Left kidney (tissue), 8 donors: Measurements from ENCODE around the gene HELZ2. TPM values are rescaled to one million over a fixed set of nuclear protein-coding genes. Genes with fewer than 3 reads are reported as not detected.
A peak's percentile ranks its signal among the peaks of the same experiment; 100 is the strongest.
"Not testable (repeated sequence)": the region's sequence is repeated elsewhere in the genome, so short reads cannot be mapped to it uniquely, and the experiment has no call there.

ENCODE experiments used
- DNase-seq: peaks from one replicate; pipeline ENCODE4 v3.0.0-alpha.2; 2013
- long read RNA-seq, 8 donors: transcript quantifications; one replicate each; lab custom pipeline, GENCODE V29; 2026
- polyA plus RNA-seq: library from polyadenylated mRNA; unstranded; fragments of 120-200 nt; gene quantifications from one replicate; pipeline ENCODE4 v1.2.1, GENCODE V29; 2013; ENCODE audit not compliant: insufficient read length

Gene HELZ2, protein sequence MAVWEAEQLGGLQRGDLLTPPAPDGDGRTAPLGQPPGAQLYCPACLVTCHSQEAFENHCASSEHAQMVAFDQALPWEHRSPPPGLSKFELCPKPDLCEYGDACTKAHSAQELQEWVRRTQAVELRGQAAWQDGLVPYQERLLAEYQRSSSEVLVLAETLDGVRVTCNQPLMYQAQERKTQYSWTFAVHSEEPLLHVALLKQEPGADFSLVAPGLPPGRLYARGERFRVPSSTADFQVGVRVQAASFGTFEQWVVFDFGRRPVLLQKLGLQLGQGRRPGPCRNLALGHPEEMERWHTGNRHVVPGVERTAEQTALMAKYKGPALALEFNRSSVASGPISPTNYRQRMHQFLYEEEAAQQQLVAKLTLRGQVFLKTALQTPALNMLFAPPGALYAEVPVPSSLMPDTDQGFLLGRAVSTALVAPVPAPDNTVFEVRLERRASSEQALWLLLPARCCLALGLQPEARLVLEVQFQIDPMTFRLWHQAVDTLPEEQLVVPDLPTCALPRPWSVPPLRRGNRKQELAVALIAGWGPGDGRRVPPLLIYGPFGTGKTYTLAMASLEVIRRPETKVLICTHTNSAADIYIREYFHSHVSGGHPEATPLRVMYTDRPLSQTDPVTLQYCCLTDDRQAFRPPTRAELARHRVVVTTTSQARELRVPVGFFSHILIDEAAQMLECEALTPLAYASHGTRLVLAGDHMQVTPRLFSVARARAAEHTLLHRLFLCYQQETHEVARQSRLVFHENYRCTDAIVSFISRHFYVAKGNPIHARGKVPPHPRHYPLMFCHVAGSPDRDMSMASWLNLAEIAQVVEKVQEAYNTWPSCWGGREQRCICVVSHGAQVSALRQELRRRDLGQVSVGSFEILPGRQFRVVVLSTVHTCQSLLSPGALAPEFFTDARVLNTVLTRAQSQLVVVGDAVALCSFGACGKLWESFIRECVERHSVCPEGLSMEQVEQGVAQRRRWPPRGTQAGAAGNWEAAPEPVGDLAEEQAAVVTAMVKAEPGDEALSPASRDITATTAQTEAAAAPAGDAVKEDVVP (N-terminal part only)
- 11.8 TPM for polyA plus RNA-seq
- long read RNA-seq, donor 1, partial matches to known transcripts, result 0 of 1 reads
- long read RNA-seq, donor 1, other reads (novel, unspliced or antisense), result 0 of 1 reads
- long read RNA-seq, donor 2, partial matches to known transcripts, result 0 of 3 reads
- long read RNA-seq, donor 2, other reads (novel, unspliced or antisense), result 0 of 3 reads
- long read RNA-seq, donor 3, result 0 reads
- long read RNA-seq, donor 4, result 0 reads
- long read RNA-seq, donor 5, result 0 reads
- long read RNA-seq, donor 6, partial matches to known transcripts, result 0 of 1 reads
- long read RNA-seq, donor 6, other reads (novel, unspliced or antisense), result 0 of 1 reads
- long read RNA-seq, donor 7, result 0 reads
- long read RNA-seq, donor 8, result 0 reads

DNA sequence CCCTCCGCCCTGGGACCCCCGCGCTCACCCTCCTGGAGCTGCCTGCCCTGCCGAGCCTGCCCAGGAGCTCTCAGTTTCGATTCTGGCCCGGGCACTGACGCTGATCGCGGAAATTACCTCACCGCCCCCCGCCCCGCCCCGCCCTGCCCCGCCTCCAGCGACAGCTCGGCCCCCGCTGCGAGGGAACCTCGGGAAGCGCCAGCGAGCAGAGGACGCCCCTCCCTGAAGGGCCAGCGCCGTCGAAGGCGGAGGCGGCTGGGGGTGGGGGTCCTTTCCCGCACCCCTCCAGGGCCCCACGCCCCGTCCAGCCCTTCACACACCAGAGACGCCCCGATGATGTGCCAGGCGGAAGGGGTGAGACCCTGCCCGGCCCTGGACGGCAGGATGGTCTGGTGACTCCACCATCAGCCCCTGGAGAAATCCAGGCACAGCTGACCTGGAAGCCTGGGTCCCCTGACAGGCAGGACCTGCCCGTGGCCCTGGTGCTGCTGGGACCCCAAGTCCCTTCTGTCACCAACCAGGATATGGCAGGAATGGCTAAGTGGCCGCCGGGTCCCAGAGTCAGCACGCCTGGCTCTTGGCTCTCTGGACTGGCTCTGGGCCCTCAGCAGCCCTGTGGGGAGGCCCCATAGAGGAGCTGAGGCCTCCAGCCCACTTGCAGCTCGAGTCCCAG, at the start of gene HELZ2:
Gene HELZ2 (minus strand): TSS at position 84 of the 673 bp plus-strand sequence. CDS start 1,854 bp downstream, outside the sequence.
- DNase-seq, result peak; percentile 55

DNA sequence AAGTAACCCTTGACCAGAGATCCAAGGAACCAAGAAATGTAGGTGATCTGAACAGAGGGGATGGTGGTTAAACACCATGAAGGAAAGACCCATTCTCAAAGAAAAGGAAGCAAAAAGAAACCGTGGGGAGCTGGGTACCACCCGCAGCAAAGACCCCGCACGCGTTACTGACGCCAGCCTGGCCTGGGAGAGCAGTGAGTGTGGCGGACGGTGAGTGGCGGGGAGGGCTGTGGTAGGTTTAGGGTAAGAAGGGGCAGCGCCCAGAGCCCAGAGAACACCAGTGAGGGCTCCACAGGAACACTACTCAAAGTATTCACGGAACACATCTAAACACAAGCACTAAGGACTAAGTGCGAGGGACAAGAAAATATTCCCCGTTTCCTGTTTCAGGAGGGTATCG, 48.7 kb upstream of the HELZ2 start:
- DNase-seq, result no peak

DNA sequence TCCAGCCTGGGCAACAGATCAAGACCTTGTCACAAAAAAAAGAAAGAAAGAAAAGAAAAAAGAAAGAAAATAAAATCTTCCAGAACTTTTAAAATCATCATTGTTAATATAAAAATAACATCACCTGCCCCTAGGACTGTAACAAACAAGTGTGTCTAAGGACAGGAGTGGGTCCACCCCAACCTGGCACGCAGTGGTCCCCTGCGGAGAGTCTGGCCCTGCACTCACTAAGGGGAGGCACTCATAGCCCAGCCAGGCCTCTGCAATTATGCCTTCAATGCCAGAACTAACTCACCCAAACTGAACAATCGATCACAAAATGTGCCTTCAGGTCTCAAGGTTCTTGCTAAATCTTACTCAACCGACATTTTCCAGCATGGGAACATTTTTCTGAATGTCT, 48.1 kb upstream of the HELZ2 start:
- DNase-seq, result no peak

DNA sequence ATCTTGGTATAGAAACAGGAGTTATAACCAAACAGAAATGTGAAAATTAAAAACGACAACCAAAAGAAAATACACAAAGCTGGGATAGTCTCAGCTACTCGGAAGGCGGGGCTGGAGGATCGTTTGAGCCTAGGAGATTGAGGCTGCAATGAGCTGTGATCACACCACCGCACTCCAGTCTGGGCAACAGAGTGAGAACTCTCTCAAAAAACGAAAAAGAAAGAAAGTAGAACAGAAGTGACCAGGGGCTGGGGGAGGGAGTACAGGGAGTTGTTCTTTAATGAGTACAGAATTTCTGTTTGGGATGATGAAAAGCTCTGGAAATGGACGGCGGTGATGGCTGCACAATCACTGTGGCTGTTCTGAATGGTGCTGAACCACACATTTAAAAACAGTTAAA, 47.0 kb upstream of the HELZ2 start:
- DNase-seq, result no peak

DNA sequence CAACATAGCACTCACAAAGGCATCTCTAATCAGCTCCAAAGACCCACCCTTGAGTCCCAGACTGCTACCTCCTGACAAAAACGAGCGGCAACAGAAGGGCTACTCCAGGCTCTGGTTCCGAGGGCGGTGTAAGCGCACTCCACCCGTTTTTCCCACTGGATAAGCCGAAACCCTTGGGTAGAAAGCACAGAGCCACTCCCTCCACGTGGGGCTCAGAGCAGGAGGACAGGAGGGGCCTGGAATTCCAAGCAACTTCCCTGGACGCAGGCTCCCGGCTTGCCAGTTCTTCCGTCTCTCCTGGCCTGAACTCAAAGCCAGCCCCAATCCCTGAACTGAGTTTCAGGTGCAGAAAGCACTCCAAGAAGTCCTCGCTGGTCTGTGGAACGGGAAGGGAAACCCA, 45.5 kb upstream of the HELZ2 start:
- DNase-seq, result no peak

DNA sequence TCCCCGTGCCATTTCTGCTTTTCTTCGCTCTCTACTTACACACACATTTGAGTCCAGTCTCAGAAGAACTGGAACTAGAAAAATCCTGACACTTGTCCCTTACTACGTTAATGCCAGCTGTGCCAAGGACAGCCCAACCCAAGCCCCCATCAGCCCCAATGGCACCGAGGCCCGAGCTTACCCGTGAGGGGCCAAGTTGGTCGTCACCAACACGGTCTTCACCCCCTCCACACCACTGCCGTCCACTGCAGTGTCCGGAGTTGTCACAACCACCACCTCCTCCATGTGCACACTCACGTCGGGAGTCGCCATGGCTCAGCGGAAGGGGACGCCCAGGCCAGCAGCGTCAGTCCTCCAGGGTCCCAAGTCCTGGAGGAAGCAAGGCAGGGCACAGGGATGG, 45.0 kb upstream of the HELZ2 start:
- DNase-seq, result no peak

DNA sequence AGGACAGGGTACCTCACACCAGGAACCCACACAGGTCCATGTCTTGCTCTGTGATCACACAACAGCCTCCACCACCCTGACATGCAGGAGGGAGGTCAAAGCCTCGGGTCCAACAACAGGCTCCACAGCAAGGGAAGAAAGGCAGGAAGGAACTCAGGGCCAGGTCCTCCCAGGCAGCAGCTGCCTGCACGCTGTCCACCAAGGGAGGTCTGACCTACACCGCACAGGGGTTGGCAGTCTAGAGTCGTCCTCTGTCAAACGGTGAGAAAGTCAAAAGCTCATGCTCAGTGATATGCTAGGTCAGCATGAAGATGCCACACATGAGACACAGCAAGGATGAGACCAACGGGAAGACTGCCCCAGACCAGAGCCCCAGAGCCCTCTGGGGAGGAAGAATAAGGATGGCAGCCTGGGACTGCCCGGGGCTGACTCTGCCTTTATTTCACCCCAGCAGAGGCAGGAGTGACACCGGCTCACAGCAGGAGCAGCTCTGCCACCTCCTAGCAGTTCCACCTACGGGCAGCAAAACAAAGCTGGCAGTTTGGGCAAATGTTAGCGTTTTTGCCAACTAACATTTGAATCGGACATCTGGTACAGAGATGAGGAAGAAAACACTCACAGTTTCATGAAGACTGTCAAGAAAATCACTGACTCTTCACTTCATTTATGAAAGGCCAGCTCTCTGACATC, 44.4 kb upstream of the HELZ2 start:
- no peak for DNase-seq

DNA sequence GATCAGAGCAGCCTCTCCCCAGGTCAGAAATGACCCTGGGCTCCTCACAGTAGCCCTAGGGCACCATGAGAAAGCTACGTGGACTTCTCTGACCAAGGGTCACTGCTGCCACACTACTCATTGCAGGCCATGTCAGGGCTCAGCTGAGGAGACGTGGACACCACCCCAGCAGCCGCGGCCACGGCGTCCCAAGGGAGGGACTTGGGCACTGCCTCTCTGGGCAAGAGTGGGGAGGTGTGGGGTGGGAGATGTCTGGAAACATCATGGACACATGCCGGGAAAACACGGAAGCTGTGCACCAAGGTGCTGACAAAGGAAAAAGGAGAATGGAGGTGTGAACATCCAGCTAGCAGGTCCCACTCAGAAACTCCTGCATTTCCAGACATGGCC, 43.8 kb upstream of the HELZ2 start:
- no peak for DNase-seq

DNA sequence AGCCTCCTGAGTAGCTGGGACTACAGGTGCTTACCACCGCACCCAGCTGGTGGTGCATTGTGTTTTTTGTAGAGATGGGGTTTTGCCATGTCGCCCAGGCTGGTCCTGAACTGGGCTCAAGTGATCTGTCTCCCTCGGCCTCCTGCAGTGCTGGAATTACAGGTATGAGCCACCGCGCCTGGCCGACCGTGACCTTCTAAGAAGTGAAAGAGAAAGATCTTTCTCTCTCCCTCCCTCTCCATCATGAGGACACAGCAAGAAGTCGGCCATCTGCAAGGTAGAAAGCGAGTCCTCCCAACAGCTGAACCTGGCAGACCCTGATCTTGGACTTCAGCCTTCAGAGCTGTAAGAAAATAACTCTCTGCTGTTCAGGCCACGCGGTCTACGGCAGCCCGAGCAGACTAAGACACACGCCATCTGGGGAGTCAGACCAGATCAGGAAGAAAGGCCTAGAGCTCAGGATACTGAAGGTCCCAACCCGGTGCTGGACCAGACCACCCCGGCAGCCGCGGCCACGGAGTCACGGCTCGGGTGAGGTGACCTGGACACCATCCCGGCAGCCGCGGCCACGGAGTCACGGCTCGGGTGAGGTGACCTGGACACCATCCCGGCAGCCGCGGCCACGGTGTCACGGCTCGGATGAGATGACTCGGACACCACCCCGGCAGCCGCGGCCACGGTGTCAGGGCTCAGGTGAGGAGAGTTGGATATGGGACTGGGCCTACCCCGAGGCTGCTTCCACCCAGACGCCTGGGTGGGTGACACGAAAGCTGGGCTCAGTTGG, 43.2 kb upstream of the HELZ2 start:
- no peak for DNase-seq

DNA sequence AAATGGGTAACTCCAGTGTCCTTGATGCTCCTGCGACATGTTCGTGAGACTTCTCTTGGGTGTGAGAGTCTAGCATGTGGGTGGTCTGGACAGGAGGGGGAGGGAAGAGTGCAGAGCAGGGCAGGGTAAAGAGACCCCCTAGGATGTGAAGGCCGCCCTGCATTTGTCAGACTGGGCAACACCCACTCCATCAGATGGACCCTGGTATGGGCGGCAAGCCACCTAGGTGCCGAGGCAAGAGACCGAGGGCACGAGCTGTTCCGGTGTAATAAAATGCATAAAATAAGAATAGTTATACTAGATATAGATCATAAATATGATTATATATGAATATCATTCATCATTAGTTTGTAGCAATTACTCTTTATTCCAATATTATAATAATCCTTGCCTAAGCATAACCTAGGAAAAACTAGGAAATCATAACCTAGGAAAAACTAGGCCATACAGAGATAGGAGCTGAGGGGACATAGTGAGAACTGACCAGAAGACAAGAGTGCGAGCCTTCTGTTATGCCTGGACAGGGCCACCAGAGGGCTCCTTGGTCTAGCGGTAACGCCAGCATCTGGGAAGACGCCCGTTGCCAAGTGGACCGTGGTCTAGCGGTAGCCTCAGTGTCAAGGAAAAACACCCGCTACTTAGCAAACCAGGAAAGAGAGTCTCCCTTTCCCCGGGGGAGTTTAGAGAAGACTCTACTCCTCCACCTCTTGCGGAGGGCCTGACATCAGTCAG, 40.0 kb upstream of the HELZ2 start:
- not testable (repeated sequence) for DNase-seq

DNA sequence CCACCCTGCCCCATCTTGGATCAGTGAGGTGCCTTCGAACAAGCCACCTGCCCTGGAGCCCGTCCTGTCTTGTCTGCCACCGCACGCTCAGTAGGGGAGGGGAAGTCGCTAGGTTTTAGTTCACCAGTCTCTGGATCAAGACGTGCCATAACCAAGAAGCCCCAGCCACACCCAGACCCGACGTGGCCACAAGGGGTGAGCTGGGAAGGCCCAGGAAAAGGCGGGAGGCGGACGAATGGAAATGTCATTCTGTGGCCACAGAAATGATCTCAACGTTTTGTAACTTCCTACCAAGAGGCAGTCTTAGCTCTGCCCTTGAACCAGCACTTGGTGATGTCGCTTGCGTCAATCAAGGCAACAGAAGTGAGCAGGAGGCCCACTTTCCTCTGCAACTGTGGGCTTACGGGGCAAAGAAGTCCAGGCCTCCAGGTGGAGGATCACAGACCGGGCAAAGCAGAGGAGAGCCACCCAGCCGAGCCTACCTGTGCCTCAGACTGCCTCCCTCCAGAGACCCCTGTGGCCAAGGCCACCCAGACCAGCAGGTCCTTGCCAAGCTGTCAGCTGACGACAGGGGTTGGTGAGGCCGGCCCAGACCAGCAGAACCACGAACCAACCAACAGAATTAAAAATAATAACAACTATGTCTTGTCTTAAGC, 38.4 kb upstream of the HELZ2 start:
- no peak for DNase-seq

DNA sequence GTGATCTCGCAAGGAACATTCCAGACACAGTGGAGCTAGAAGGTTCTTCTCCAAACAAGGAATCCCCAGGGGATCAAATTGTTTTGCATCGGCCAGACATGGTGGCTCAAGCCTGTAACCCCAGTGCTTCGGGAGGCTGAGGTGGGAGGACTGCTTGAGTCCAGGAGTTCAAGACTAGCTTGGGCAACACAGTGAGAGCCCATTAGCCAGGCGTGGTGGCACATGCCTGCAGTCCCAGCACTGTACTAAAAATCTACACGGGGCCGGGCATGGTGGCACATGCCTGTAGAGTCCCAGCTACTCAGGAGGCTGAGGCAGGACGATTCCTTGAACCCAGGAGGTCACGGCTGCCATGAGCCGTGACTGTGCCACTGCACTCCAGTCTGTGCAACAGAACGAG, 37.6 kb upstream of the HELZ2 start:
- no peak for DNase-seq

DNA sequence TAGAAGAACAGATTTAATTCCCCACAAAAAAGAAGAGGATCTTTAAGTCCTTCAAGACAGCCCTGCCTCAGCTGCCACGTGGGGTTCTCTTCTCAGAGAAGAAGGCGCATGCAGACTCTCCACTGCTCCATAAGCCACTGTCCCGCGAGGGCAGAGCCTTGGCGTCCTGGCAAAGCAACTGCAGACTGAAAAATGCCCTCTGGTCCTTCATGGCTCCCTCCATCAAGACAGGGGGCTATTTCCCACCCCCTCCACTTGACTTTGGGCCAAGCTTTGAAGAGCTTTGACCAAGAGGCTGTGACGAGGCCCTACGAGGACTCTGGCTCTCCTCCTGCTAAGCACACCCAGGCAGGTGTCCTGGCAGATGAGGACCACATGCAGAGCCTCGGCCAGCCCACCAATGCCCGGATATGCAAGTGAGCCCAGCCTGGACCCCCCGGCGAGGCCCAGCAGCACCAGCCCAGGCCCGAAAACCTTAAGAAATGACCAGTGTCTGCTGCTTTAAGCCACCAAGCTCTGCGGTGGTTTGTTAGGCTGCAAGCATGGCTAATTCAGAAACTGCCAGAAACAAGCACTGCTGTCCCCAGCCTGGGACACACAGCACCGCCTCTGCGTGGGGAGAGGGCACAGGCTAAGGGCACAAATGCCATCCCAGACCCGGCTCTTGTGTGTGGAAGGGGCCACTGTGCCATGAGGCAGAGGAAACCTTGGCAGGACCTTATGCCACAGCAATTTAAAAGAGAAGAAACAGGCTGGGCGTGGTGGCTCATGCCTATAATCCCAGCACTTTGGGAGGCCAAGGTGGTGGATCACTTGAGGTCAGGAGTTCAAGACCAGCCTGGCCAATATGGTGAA, 36.8 kb upstream of the HELZ2 start:
- no peak for DNase-seq

DNA sequence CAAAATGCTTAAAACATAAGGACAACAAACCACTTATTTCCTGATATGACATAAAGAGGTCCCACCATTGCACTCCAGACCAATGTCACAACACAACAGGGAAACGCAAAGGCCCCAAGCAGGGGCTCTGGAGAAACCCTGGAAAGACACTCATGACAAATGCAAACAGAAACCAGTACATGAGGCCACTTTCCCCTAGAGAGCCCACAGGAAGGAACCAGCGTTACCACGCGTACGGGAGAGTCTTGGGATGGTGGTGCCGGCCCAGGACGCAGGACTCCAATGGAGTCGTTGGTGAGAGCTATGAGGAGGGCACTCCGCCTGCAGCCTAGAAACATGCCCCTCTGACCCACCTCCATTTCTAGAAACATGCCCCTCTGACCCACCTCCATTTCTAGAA, 32.6 kb upstream of the HELZ2 start:
- no peak for DNase-seq

DNA sequence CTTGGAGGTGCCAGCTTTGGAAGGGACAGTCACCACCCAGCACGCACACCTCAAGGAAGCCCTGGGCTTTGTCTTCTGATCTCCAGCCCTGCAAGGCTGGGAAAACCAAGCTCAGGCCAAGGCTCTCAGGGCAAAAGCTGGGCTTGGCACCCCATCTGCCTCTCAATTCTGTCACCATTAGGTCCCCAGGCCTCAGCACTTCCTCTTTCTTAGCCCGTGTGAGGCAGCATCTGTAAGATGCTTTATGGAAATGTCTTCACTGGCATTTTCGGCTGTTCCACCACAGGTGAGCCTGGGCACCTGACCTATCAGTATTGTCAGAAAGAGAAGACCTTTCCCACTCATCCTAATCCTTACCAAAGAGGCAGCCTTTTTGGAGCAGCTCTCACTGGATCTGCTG, 28.3 kb upstream of the HELZ2 start:
- DNase-seq, result no peak

DNA sequence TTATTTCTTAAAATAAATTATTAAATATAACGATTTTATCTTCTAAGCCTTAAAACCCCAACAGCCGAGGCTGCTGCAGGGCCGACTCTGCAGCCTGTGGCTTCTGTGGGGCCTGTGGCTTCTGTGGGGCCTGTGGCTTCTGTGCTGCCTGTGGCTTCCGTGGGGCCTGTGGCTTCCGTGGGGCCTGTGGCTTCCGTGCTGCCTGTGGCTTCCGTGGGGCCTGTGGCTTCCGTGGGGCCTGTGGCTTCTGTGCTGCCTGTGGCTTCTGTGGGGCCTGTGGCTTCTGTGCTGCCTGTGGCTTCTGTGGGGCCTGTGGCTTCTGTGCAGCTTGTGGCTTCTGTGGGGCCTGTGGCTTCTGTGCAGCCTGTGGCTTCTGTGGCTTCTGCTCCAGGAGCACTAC, 27.6 kb upstream of the HELZ2 start:
- DNase-seq, result not testable (repeated sequence)

DNA sequence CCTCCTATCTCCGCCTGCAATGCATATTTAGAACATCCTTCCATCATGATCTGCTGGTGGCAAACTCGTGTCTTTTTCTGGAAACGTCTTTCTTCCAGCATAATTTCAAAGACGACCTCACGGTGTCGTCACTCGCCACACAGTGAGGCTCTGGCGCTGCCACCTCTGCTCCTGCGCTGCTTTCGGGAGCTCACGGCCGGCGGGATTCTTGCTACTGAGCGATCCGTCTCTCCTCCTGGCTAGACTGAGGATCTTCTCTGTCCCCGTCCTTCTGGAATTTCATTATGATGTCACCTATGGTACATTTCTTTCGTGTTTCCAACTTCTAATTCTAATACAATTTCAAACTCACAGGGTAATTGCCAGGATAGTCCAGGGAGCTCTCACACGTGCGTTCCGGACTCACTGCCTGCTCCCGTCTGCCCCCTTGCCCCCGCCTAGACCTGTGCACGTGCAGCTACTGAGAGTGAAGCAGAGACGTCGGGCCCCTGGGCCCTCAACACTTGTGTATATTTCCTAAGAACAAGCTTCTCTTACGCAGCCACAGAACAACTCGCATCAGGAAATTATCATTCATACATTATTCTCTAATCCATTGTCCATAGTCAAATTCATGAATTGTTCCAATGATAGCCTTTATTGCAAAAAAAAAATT, 25.5 kb upstream of the HELZ2 start:
- DNase-seq, result no peak
